Left lung (tissue), 10 donors: ENCODE data around the gene IL22RA2. TPM values are rescaled to one million over a fixed set of nuclear protein-coding genes. Genes with fewer than 3 reads are reported as not detected.

Source experiments
- ATAC-seq: fragments of 200-7000 bp; cut with Tn5 transposase; one replicate; pipeline ENCODE4 v1.9.1; 2020; ENCODE audit warnings: moderate library complexity
- DNase-seq, 4 donors: peaks; one replicate each; pipeline ENCODE4 v3.0.0-alpha.2; 2013 to 2020
- H3K27ac ChIP-seq, 2 donors: fragments of 200-600 bp; sonication (generic) in 1 of 2; one replicate each; pipeline versions ENCODE4 v1.5.0 to v1.8.0; 2020 to 2021
- H3K27me3 ChIP-seq, 2 donors: fragments of 200-600 bp; sonication (generic) in 1 of 2; one replicate each; pipeline versions ENCODE4 v1.5.0 to v1.8.0; 2020 to 2021
- H3K36me3 ChIP-seq, 2 donors: fragments of 200-600 bp; sonication (generic) in 1 of 2; one replicate each; pipeline versions ENCODE4 v1.5.0 to v1.8.0; 2020 to 2021
- H3K4me1 ChIP-seq, 2 donors: fragments of 200-600 bp; one replicate each; pipeline ENCODE4 v1.8.0; 2021
- H3K4me3 ChIP-seq, 2 donors: fragments of 200-600 bp; sonication (generic) in 1 of 2; one replicate each; pipeline versions ENCODE4 v1.5.0 to v1.8.0; 2020 to 2021; ENCODE audit warnings: mild to moderate bottlenecking in 1 of 2
- H3K9me3 ChIP-seq, 2 donors: fragments of 200-600 bp; sonication (generic) in 1 of 2; one replicate each; pipeline versions ENCODE4 v1.5.0 to v1.8.0; 2020 to 2021
- CTCF ChIP-seq, 2 donors: fragments of 200-600 bp; sonication (generic) in 1 of 2; IDR thresholded peaks; one replicate each; pipeline versions ENCODE4 v1.5.0 to v1.8.0; 2021; ENCODE audit warnings: antibody characterized with exemption in 2 of 2
- intact Hi-C, 2 donors: fragments of 100-400 bp; cut with DNase I; formaldehyde crosslinking; loops; one replicate each; pipeline versions ENCODE4 v1.11.2 to v1.14.2; 2022
- polyA plus RNA-seq, 6 donors: library from polyadenylated mRNA; unstranded; fragments of 120-200 nt; gene quantifications; one replicate each; pipeline ENCODE4 v1.2.1, GENCODE V29; 2013; ENCODE audit not compliant: insufficient read length in 6 of 6
- total RNA-seq, 2 donors: library from RNA; stranded (reverse); fragmentation: NEBNext Ultra II Directional; extraction: Animal tissue kit (Norgen Biotek cat#: 25700); gene quantifications; one replicate each; pipeline ENCODE4 v1.2.1, GENCODE V29; 2021
- donor health status: DM: no; HTN: yes; CAD: no.
- donor health status: DM: no; HTN: no; CAD: no.

Gene IL22RA2
- total and polyA plus RNA-seq, 8 donors, result not detected

- H3K36me3 ChIP-seq, result no peaks in the 10 kb centered on the region
- H3K4me3 ChIP-seq, result no peak overlapping the region
- H3K27me3 ChIP-seq, result no peaks in the 10 kb centered on the region
- ATAC-seq (peak; percentile 83), DNase-seq (peak in 1 of 4 donors; percentile 53)
- intact Hi-C loops, result no loop called here
- peak overlapping the region; percentile 53 to 82 for H3K27ac ChIP-seq
- no peak for TF ChIP-seq CTCF (IDR thresholded peaks at IDR 0.05)
- peaks cover 12 to 28% of the 10 kb centered on the region in 2 donors for H3K4me1 ChIP-seq
- H3K9me3 ChIP-seq, result no peaks in the 10 kb centered on the region
Measured at GRCh38 chr6:137148306-137149034, 25.0 kb downstream of the IL22RA2 start.

DNA sequence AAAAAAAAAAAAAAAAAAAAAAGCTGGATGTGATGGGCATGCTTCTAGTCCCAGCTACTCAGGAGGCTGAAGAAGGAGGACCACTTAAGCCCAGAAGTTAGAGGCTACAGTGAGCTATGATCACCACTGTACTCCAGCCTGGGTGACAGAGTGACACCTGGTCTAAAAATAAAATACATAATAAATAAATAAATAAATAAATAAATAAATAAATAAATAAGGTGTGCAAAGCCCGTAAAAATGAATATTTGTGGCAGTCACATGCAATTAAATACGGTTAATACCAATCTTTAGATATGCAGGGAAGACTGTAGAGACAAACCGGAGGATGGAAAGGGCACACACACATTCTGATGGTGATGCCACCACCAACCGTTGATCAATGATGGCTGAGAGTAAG is 26.2 kb downstream of the IL22RA2 start:
- H3K27ac ChIP-seq, result no peak overlapping the region
- intact Hi-C loops, result no loop called here
- no peak for TF ChIP-seq CTCF (IDR thresholded peaks at IDR 0.05)
- H3K4me3 ChIP-seq, result no peak overlapping the region
- DNase-seq (no peak), ATAC-seq (no peak)
- no peaks in the 10 kb centered on the region for H3K36me3 ChIP-seq
- no peaks in the 10 kb centered on the region for H3K27me3 ChIP-seq
- H3K4me1 ChIP-seq, result peaks cover 12 to 28% of the 10 kb centered on the region in 2 donors
- no peaks in the 10 kb centered on the region for H3K9me3 ChIP-seq

DNA sequence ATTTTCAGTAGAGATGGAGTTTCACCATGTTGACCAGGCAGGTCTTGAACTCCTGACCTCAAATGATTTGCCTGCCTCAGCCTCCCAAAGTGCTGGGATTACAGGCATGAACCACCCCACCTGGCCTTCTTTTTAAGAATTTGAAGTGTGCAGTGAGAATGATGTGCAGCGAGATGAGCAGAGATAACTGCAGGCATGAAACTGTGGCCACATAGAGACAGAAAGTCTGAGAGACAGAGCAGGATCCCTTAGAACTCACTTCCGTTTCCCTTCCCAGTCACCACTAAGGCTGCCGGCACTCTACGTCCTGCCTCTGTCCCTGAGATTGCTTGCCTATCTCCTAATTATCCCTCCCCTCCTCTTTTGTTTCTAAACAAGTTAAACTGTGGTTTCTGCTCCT is 27.2 kb downstream of the IL22RA2 start:
- Histone ChIP-seq H3K9me3 (no peaks in the 10 kb centered on the region), H3K4me1 (peaks cover 12 to 28% of the 10 kb centered on the region in 2 donors), H3K27ac (no peak overlapping the region), H3K27me3 (no peaks in the 10 kb centered on the region), H3K36me3 (no peaks in the 10 kb centered on the region), H3K4me3 (no peak overlapping the region)
- DNase-seq (no peak), ATAC-seq (no peak)
- no peak for TF ChIP-seq CTCF (IDR thresholded peaks at IDR 0.05)
- intact Hi-C loops, result no loop called here

DNA sequence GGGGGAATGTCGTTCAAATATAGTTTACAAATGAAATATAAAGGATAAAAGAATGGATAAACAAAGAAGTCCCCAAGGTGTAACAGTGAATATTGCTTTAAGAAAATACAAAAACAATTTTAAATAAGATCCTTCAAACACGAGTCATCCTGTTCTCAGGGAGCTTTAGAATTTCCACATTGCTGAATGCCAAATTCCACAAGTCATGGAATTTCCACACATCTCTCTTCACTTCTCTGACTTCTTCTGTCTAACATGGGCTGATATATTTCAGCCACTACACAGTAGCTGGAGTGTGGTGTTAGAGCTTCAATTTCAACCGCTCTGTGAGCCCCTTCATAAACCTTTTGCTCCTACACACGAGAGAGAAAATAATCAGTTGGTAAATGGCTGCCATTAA is 28.0 kb downstream of the IL22RA2 start:
- peaks cover 12 to 25% of the 10 kb centered on the region in 2 donors for H3K4me1 ChIP-seq
- no peaks in the 10 kb centered on the region for H3K27me3 ChIP-seq
- H3K9me3 ChIP-seq, result no peaks in the 10 kb centered on the region
- no peak overlapping the region for H3K4me3 ChIP-seq
- no peaks in the 10 kb centered on the region for H3K36me3 ChIP-seq
- no peak for ATAC-seq
- no peak for TF ChIP-seq CTCF (IDR thresholded peaks at IDR 0.05)
- no peak for DNase-seq
- H3K27ac ChIP-seq, result no peak overlapping the region
- intact Hi-C loops, result no loop called here

DNA sequence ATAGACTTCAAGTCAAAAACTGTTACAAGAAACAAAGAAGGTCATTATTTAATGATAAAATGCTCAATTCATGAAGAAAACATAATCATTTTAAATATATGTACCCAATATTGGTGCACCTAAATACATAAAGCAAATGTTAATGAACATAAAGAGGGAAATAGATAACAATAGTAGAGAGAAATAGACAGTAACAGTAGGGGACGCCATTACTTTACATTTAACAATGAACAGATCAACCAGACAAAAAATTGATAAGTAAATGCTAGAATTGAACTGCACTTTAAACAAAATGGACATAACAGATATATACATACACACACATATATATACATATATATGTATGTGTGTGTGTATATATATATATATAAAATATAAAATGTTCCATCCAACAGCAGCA is 37.4 kb downstream of the IL22RA2 start:
- H3K4me1 ChIP-seq, result no peaks in the 10 kb centered on the region
- no peak for DNase-seq
- no peak for ATAC-seq
- peak in 1 of 2 donors; percentile 17 for TF ChIP-seq CTCF (IDR thresholded peaks at IDR 0.05)
- H3K4me3 ChIP-seq, result no peak overlapping the region
- H3K27ac ChIP-seq, result no peak overlapping the region
- H3K36me3 ChIP-seq, result no peaks in the 10 kb centered on the region
- intact Hi-C loops, result no loop called here
- H3K27me3 ChIP-seq, result no peaks in the 10 kb centered on the region
- H3K9me3 ChIP-seq, result peaks cover 0 to 8% of the 10 kb centered on the region in 2 donors
